NOMO-1 treated with DMSO at 0.1 percent for 48 hours (cell line): ENCODE results near the gene ZBTB7C.

ENCODE experiments used
- DNase-seq: peaks from one replicate; lab custom pipeline; 2025; ENCODE audit not compliant: unreplicated experiment; lab: John Stamatoyannopoulos, UW

Gene ZBTB7C

GRCh38 chr18:48391868-48392267, 17.3 kb downstream of the ZBTB7C start:
- DNase-seq: no peak

GRCh38 chr18:48390641-48391040, 18.5 kb downstream of the ZBTB7C start:
- no peak for DNase-seq

- DNase-seq: no peak
These were observed 20.7 kb downstream of the ZBTB7C start for GRCh38 chr18:48388478-48388877.

GRCh38 chr18:48387300-48387699, 21.9 kb downstream of the ZBTB7C start:
- no peak for DNase-seq

GRCh38 chr18:48385596-48385995, 23.6 kb downstream of the ZBTB7C start:
- DNase-seq: no peak

GRCh38 chr18:48376934-48377333, 32.2 kb downstream of the ZBTB7C start:
- DNase-seq: no peak

GRCh38 chr18:48376406-48376805, 32.8 kb downstream of the ZBTB7C start:
- DNase-seq: peak; percentile 81

GRCh38 chr18:48375150-48375800, 33.9 kb downstream of the ZBTB7C start:
- peak; percentile 87 for DNase-seq

- peak; percentile 32 for DNase-seq
These were observed 34.6 kb downstream of the ZBTB7C start for GRCh38 chr18:48374423-48375149.

GRCh38 chr18:48371854-48372602, 37.2 kb downstream of the ZBTB7C start:
- DNase-seq: no peak

GRCh38 chr18:48367557-48367956, 41.6 kb downstream of the ZBTB7C start:
- DNase-seq: no peak

GRCh38 chr18:48365965-48366364, 43.2 kb downstream of the ZBTB7C start:
- no peak for DNase-seq

GRCh38 chr18:48364146-48364545, 45.0 kb downstream of the ZBTB7C start:
- no peak for DNase-seq

- no peak for DNase-seq
These were observed 46.0 kb downstream of the ZBTB7C start for GRCh38 chr18:48363175-48363574.

GRCh38 chr18:48361801-48362200, 47.4 kb downstream of the ZBTB7C start:
- DNase-seq: no peak

- DNase-seq: no peak
These were observed 48.7 kb downstream of the ZBTB7C start for GRCh38 chr18:48360376-48361021.

GRCh38 chr18:48359626-48360025, 49.6 kb downstream of the ZBTB7C start:
- peak; percentile 7 for DNase-seq

GRCh38 chr18:48358868-48359267, 50.3 kb downstream of the ZBTB7C start:
- DNase-seq: no peak

GRCh38 chr18:48356909-48357631, 52.1 kb downstream of the ZBTB7C start:
- no peak for DNase-seq

GRCh38 chr18:48356151-48356745, 52.9 kb downstream of the ZBTB7C start:
- no peak for DNase-seq
